Activated CD8-positive, alpha-beta memory T cell treated with anti-CD3 and anti-CD28 coated beads for 24 hours (primary cell): ENCODE data around the gene KIF22.
"Not testable (repeated sequence)": the region's sequence is repeated elsewhere in the genome, so short reads cannot be mapped to it uniquely, and the experiment has no call there.

Experiments
- DNase-seq: peaks from one replicate; pipeline ENCODE4 v3.0.0-alpha.2; 2020

Gene KIF22

DNA sequence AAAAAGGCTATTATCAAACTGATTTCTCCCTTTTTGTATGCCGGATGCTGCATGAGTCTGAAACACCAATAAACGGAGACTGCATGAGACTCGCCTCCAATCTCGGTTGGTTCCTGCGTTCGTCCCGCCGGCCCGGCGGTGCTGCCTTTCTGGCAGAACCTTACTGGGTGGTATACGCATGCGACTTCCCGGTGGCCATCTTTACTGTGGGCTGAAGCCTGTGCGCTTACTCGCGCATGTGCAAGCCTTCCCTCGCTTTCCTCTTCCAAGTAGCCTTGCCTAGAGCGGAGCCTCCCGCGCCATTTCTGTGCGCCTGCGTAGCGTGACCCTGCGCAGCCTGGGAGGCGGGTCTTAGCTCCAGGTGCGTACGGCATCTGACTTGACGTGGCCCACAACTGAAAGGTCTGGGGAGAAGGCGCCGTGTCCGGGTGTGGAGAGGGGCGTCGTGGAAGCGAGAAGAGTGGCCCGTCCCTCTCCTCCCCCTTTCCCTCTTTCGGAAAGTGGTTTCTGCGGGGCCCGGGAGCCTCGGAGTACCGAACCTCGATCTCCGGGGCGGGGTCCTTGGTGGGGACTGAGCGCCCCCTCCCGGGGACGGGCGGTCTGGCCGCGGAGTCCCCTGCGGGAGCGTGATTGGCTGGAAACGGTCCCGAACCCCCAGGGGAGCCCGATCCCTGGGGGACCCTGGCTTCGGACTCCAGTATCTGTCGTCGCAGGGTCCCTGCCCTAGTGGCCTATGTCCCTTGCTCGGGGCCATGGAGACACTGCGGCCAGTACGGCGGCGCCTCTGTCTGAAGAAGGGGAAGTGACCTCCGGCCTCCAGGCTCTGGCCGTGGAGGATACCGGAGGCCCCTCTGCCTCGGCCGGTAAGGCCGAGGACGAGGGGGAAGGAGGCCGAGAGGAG lies 25.5 kb downstream of the KIF22 start, which contains the start of gene PAGR1:
TSS of gene PAGR1 (plus strand) at position 360 of the 901 bp plus-strand sequence. CDS start at position 734, 374 bp downstream.
- peak; percentile 98 for DNase-seq

DNA sequence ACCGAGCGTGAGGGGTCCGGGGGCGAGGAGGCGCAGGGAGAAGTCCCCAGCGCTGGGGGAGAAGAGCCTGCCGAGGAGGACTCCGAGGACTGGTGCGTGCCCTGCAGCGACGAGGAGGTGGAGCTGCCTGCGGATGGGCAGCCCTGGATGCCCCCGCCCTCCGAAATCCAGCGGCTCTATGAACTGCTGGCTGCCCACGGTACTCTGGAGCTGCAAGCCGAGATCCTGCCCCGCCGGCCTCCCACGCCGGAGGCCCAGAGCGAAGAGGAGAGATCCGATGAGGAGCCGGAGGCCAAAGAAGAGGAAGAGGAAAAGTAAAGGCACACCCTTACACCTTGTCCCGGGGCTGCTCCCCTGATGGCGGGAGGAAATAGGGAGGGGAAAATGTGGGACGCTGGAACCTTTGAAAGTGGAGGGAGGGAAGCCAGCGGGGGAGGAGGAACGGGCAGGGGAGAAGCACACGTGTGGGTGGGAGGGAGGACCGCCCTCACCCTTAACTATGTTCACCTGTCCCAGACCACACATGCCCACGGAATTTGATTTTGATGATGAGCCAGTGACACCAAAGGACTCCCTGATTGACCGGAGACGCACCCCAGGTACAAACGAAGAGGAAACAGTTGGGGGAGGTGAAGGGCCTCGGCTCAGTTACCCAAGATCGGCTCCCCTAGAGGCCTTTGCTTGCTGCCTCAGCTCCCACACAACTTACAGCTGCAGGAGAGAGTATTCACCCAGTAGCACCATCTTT lies 26.3 kb downstream of the KIF22 start:
- peak; percentile 80 for DNase-seq

DNA sequence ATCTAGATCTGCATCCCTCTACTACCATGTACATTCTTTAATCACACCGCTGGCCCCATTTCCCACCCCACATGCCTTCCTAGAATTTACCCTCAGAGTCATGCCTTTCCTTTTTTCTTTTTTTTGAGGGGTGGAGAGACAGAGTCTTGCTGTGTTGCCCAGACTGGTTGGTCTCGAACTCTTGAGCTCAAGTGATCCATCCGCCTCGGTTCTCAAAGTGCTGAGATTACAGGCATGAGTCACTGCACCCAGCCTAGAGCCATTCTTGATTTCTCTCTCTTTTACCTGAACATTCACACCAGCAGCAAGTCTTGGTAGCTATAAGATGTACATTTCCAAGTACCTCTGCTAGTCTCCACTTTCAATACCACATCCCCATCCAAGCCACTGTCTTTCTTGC lies 27.5 kb downstream of the KIF22 start:
- no peak for DNase-seq

DNA sequence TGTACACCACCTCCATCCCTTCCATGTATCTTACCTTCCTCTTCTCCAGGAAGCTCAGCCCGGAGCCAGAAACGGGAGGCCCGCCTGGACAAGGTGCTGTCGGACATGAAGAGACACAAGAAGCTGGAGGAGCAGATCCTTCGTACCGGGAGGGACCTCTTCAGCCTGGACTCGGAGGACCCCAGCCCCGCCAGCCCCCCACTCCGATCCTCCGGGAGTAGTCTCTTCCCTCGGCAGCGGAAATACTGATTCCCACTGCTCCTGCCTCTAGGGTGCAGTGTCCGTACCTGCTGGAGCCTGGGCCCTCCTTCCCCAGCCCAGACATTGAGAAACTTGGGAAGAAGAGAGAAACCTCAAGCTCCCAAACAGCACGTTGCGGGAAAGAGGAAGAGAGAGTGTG lies 29.0 kb downstream of the KIF22 start:
- no peak for DNase-seq

DNA sequence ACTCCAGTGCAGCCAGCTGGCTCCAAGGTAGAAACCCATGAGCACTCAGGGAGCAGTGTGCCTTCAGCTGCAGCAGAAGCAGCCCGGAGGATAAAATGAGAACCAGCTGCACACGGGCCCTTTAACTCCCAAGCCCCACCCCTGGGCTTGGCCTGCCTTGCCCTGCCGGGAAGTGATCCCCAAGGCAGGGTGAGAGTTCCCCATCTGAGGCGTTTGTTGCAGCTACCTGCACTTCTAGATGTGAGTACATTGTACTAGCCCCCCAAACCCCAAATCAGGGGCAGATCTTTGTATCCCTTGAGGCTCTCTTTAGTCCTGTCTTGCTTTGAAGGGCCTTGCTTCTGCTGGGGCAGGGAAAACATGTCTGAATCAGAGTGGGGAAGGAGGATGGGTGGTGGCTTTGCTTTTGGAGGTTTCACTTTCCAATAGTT lies 29.7 kb downstream of the KIF22 start, which contains the start of gene MVP:
TSS of gene MVP (plus strand) at position 192 of the 431 bp plus-strand sequence. CDS start 10,088 bp downstream, outside the sequence.
- DNase-seq = peak; percentile 84

DNA sequence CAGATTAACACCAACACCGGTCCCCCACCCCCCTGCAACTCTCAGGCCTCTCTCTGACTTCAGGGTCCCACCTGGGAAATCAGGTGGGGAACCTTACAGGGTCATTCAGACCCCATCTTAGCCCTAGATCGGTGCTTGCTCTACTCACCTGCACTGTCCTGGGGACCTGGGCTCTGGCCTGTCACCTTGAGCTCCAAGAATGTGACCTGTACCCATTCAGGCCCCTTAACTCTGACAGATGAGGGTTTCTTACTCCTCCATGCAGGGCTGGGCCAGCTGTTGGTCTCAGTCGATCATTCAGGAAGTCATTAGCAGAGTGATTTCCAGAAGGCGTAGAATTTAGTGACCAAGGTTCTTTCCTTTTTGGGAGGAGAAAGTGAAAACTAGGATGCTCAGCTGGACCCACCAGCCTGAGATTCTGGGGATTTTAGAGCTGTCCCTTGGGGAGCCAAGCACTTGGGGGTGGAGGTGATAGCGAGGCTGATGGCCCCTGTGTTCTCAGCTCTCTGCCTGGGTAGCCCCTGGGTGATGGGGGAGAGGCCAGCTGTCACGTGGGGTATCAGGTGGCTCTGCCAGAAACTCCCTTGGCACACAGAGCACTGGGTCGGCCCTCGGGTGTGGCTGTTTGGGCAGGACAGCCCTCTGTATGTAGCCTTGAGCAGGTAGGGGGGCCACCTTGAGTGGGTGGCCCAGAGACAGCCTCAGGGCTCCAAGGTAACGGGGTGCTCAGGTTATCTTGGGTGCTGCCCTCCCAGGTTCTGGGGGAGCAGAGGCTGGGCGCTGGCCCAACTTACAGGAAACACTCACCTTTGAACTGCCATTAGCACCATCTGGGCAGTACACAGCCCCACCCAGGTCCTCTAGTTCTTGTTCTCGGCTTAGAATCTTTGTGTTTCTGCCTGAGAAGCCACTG lies 30.4 kb downstream of the KIF22 start:
- peak; percentile 74 for DNase-seq

DNA sequence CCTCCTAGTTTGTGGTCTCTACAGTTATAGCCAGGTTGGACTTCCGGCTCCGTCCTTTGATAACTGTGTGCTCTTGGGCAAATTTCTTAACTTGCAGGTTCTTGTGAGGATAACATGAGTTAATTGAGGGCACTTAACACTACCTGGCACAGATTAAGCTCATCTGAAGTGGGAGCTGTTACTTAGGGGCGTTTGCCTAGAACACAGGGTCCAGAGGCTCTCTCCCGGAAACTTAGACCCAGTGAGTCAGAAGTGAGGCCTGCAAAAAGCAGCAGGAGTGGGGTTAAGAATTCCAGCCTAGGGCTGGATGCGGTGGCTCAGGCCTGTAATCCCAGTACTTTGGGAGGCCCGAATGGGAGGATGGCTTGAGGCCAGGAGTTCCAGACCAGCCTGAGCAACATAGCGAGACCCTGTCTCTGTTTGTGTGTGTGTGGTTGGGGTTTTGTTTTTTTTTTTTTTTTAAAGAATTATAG lies 31.1 kb downstream of the KIF22 start:
- DNase-seq = peak; percentile 69

DNA sequence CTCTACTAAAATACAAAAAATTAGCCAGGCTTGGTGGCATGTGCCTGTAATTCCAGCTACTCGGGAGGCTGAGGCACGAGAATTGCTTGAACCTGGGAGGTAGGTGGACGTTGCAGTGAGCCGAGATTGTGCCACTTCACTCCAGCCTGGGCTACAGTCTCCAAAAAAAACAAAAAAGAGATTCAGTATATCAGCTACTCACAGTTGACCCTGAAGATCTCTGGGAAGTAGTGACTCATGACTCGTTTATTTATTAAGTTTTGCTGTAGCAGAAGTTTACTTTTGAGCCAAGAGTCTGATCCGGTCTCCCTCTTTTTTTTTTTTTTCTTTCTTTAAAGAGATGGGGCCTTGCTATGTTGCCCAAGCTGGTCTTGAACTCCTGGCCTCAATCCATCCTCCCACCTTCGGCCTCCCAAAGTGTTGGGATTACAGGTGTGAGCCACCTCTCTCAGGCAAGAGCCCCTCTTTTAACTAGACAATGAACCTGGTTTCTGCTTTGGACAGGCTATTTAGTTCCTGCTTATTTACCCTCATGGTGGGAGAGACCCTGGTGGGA lies 34.1 kb downstream of the KIF22 start:
- DNase-seq = no peak

DNA sequence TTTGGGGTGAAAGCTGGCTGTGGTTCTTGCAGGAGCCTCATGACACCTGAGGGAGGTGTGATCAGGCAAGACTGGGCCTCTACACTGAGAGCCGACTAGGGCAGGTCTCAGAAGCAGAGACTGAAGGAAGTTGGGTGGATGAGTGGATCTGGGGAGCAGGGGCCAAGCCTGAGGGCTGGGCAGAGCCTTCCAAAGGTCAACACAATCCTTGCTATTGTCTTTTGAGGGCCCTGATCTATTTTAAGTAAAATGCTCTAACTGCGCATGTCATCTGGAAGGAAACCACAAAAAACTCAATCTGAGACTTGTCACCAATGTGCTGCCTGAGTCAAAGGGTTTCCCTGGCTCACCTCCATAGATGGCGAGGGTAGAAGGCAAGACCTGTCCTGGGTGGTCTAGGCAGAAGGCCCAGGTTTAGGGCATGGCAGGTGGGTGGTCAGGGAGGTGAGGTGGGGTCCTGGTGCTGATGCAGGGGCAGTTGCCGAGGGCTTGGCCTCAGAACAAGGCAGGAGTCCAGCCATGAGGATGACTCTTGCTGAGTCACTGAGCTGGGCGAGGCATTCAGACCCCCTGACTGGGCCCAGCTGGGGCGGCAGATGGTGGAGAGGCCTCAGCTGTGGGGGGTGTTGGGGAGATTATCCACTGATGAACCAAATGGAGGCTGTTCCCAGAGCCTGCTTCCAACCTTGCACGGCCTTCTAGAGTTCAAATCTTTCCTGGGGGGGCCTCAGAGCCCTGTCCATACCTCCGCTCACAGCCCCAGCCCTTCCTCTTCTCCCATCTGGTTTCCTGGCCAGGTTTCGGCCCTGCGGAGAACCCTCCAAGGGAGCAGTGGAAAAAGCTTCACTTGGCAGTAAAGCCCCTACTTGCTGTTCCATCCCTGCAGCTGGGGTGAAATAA lies 34.8 kb downstream of the KIF22 start:
- peak; percentile 82 for DNase-seq

DNA sequence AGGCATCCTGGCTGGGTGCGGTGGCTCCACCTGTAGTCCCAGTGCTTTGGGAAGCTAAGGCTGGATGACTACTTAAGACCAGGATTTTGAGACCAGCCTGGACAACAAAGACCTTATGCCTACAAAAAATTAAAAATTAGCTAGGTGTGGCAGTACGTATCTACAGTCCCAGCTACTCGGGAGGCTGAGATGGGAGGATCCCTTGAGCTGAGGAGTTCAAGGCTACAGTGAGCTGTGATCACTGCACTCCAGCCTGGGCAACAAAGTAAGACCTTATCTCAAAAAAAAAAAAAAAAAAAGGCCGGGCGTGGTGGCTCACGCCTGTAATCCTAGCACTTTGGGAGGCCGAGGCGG lies 35.8 kb downstream of the KIF22 start:
- no peak for DNase-seq

DNA sequence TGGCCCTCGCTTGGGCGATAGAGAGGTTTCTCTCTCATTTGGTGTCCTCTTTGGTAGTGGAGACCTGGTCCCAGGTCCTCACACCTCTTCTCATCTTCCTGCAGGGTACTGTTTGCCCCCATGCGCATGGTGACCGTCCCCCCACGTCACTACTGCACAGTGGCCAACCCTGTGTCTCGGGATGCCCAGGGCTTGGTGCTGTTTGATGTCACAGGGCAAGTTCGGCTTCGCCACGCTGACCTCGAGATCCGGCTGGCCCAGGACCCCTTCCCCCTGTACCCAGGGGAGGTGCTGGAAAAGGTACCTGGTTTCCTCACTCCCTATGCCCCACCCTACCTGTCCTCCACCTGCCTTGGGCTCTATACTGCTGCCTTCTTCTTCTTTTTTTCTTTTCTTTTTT lies 40.2 kb downstream of the KIF22 start:
- no peak for DNase-seq

DNA sequence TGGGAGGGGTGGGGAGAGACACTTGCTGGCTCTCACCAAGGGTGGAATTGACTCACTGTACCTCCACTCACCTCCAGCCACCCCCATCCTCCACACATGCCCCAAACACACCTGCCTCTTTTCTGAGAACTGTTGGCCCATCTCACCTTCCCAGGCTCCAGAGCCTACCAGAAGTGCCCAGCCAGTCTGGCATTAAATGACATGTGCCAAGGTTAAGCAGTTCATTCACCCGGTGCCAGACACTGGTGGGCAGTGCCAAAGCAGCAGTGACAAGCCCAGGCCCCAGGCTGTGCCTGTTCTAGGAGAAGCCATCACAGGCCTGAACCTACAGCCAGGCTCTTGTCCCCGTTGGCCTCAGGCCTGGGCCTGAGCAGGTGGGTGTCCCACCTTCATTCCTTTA lies 40.9 kb downstream of the KIF22 start:
- DNase-seq = no peak

DNA sequence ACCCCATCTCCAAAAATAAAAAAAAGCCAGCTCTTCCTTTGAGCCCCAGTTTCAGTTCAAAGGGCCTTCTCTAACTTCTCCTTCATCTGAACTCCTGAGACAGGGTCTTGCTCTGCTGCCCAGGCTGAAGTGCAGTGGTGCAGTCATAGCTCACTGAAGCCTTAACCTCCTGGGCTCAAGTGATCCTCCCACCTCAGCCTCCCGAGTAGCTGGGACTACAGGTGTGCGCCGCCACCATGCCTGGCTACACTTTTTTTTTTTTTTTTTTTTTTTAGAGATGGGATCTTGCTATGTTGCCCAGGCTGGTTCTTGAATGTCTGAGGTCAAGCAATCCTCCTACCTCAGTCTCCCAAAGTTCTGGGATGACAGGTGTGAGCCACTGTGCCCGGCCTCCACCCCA lies 42.7 kb downstream of the KIF22 start:
- DNase-seq = not testable (repeated sequence)

DNA sequence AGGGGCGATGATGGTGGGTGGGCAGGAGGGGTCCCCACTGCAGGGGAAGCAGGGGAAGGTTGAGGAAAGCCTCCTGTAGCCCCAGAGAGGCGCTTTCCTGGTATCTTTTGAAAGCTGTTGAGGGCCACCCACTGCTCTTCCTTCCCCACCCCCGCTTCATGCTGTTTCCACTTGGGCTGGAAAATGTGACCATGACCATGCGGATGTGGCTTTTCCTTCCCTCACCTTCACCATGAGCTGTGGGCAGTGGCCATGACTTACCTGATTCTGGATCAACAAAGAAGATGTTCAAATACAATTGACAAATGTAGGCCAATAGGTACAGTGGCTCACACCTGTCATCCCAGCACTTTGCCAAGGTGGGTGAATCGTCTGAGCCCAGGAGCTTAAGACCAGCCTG lies 43.5 kb downstream of the KIF22 start:
- no peak for DNase-seq

DNA sequence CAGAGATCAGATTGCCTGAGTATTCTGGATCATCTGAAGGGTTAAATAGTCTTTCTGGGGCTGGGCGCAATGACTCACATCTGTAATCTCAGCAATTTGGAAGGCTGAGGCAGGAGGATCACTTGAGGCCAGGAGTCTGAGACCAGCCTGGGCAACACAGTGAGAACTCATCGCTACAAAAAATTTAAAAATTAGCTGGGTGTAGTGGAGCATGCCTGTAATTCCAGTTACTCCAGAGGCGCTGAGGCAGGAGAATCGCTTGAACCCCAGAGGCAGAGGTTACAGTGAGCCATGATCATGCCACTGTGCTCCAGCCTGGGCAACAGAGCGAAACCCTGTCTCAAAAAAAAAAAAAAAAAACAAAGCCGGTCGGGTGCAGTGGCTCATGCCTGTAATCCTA lies 45.4 kb downstream of the KIF22 start:
- DNase-seq = no peak

DNA sequence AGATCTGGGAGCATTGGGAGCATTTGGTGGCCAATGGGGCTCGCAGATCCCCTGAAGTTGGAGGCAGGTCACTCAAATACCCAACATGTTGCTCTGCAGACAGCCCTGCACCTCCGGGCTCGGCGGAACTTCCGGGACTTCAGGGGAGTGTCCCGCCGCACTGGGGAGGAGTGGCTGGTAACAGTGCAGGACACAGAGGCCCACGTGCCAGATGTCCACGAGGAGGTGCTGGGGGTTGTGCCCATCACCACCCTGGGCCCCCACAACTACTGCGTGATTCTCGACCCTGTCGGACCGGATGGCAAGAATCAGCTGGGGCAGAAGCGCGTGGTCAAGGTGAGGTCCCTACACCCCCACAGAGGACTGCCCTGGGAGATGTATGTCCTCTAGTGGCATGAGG lies 46.1 kb downstream of the KIF22 start:
- DNase-seq = no peak

DNA sequence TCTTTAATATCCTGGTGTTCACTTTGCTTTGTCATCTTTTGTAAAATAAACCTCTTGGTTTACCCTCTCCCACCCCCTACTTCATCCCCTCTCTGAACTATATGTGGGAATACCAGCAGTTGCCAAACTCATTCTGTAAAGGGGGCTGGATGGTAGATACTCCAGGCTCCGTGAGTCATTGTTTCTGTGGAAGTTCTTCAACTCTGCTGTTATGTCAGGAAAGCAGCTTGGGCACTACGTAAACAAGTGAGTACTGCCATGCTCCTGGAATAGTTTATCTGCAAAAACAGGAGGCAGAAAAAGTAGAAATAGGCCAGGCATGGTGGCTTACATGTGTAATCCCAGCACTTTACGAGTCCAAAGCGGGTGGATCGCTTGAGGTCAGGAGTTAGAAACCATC lies 47.3 kb downstream of the KIF22 start:
- DNase-seq = no peak

DNA sequence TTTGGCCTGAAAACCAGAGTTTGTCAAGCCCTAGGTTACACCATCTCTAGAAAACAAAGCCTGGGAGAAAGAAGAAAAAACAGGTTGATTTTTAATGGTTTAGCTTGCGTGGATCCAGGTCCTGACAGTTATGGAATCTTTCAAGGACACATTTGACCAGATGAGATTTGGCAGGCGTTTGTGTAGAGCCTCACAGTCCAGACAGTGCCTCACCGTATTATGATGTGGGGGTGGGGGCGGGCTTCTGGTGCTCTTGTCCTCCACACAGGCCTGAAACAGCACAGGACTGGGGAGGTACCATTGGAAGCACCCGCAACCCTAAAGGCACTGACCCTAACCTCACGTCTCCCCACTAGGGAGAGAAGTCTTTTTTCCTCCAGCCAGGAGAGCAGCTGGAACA lies 49.3 kb downstream of the KIF22 start:
- DNase-seq = no peak

DNA sequence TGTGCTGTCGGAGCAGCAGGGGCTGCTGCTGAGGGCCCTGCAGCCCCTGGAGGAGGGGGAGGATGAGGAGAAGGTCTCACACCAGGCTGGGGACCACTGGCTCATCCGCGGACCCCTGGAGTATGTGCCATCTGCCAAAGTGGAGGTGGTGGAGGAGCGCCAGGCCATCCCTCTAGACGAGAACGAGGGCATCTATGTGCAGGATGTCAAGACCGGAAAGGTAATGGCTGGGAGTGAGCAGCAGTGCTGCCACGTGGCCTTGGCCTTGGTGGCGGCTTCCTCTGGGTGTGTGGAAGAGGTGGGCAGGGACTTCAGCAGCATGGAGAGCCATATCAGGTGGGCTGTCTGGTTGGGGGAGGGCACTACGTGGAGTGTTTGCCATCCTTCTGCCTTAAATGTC lies 49.7 kb downstream of the KIF22 start:
- no peak for DNase-seq

DNA sequence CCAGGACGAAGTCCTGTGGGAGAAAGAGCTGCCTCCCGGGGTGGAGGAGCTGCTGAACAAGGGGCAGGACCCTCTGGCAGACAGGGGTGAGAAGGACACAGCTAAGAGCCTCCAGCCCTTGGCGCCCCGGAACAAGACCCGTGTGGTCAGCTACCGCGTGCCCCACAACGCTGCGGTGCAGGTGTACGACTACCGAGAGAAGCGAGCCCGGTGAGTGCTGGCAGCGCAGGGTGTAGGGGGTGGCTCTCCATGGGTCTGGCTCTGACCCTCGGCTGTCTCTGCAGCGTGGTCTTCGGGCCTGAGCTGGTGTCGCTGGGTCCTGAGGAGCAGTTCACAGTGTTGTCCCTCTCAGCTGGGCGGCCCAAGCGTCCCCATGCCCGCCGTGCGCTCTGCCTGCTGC lies 51.1 kb downstream of the KIF22 start:
- no peak for DNase-seq

DNA sequence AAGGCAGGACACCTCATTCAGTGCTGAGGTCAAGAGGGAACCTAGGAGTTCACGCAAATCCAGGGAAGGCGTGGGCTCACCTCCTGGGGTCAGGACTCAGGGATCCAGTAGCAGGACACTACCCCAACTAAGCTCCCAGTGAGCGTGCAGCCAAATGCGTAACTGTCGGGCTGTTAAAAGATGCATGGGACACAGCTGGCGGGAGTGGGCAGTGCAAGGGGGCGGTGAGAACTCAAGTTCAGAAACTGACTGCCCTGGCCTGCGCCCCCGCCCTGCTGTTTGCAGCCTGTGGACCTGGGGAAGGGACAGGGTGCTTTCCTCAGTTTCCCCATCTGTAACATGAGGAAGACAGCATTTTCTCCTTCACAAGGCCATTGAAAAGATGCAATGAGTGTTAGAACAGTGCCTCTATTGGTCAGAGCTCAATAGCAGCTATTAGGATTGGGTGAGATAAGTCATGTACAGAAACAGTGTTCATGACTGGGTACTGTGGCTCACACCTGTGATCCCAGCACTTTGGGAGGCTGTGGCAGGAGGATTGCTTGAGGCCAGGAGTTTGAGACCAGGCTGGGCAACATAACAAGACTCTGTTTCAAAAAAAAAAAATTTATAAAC lies 52.3 kb downstream of the KIF22 start:
- no peak for DNase-seq
